Measurements from ENCODE around the gene POMZP3.
"Not testable (repeated sequence)": the region's sequence is repeated elsewhere in the genome, so short reads cannot be mapped to it uniquely, and the experiment has no call there.

- TF ChIP-seq CTCF (conservative IDR thresholded peaks at IDR 0.05; ENCODE audit: low read length); EZH2phosphoT487 (IDR thresholded peaks at IDR 0.05; ENCODE audit: borderline replicate concordance): not testable (repeated sequence)
Measured at GRCh38 chr7:76656425-76656824, 29.3 kb upstream of the POMZP3 start.

Data from Loucy (cell line).